MM.1S (cell line): Measurements from ENCODE around the gene INSR.

Experiments used
- EZH2 ChIP-seq: fragments of 300-600 bp; sonication (generic); optimal IDR thresholded peaks from 2 replicates; pipeline ENCODE3; 2017; ENCODE audit warnings: low read depth, mild to moderate bottlenecking, antibody characterized with exemption, low read length, mixed read lengths
- EZH2phosphoT487 ChIP-seq: fragments of 300-600 bp; sonication (generic); IDR thresholded peaks from 2 replicates; pipeline ENCODE4 v1.6.1; 2018; ENCODE audit warnings: antibody characterized with exemption, low read length
- TF ChIP-seq, protein P1 (sequence below): fragments of 300-600 bp; sonication (generic); IDR thresholded peaks from 2 replicates; pipeline ENCODE4 v1.5.1; 2016; ENCODE audit warnings: antibody characterized with exemption, low read length, mixed read lengths

DNA sequence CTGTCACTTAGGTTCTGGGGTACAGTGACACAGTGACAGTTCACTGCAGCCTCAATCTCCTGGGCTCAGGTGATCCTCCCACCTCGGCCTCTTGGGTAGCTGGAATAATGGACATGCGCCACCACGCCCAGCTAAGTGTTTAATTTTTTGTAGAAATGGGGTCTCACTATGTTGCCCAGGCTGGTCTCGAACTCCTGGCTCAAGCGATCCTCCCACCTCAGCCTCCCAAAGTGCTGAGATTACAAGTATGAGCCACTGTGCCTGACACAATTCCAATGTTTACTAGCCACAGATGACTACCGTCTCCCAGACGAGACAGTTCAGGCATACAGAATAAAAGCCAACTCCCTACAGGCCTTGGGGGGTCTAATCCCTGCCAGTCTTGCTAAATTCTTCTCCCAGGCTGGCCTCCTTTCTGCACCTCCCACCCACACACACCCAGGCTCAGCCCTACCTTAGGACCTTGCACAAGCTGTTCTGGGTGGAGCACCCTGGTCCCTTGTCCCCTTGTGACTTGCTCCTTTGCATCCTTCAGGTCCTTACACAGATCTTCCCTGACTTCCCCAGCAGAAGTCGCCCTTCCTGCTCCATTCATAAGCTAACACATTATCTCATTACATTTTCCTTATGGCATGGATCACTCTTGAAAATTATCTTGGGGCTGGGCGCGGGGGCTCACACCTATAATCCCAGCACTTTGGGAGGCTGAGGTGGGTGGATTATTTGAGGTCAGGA is 106.4 kb downstream of the INSR start:
- TF ChIP-seq, protein P1, sequence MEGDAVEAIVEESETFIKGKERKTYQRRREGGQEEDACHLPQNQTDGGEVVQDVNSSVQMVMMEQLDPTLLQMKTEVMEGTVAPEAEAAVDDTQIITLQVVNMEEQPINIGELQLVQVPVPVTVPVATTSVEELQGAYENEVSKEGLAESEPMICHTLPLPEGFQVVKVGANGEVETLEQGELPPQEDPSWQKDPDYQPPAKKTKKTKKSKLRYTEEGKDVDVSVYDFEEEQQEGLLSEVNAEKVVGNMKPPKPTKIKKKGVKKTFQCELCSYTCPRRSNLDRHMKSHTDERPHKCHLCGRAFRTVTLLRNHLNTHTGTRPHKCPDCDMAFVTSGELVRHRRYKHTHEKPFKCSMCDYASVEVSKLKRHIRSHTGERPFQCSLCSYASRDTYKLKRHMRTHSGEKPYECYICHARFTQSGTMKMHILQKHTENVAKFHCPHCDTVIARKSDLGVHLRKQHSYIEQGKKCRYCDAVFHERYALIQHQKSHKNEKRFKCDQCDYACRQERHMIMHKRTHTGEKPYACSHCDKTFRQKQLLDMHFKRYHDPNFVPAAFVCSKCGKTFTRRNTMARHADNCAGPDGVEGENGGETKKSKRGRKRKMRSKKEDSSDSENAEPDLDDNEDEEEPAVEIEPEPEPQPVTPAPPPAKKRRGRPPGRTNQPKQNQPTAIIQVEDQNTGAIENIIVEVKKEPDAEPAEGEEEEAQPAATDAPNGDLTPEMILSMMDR, result no peak
- TF ChIP-seq EZH2phosphoT487, result no peak
- no peak for TF ChIP-seq EZH2
